ENCODE data around the gene ZNF335.

ZNF335 gene

DNA sequence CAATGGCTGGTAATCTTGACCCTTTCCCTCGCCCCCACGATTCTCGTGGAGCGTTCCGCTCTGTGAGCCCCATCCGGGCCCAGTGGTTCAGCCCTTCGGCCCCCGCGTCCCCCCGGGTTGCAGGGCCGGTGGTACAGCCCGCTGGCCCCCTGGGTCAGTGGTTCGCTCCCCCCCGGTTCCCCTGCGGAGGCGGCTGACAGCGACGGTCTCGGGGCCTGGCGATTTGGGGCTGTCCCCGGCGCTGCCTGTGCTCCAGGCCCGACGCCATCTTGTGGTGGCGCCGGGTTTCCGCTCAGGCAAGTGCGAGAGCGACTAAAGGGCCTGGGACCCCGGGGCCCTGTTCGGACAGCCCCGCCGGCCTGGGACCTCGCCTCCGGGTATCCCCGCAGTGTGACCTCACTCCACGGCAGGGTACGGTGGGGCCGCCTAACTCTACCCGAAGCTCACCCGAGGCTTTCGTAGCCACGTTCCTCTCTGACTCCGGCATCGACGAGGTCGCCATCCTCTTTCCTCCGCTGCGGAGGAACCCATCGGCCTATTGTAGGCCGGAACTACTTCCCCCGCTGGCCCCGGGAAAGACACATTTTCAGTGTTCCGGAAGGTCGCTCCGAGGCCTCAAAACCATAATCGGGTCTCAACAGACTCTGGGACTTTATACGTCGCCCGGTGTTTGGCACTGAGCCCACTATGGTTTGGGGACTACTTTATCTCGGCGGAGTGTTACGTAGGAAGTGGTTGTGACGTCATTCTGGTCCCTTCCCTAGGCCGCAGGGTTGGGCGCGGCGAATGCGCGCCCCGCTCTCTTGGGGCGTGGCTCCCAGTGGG lies at the start of gene ZNF335:
TSS of gene ZNF335 (minus strand) at position 529 of the 825 bp plus-strand sequence. CDS start 793 bp downstream, outside the sequence.
- DNase-seq = peak; percentile 96 to 97

DNA sequence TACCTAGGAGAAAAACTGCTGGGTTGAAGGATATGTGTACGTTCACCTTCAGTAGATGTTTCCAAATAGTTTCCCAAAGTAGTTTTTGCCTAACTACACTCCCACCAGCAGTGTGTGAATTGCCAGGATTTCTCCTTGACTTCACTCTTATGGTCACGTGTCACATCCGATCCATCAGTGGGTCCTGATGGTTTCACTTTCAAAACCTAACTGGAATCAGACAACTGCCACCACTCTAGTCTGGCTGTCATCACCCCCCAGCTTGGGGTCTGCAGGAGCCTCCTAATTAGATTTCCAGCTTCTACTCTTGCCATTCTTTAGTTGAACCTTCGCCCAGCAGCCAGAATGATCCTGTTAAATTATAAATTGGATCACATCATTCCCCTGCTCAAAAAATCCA lies 48.6 kb upstream of the ZNF335 start:
- DNase-seq = no peak

- no peak for DNase-seq
Observed at GRCh38 chr20:46018611-46019010, 46.6 kb upstream of the ZNF335 start.

DNA sequence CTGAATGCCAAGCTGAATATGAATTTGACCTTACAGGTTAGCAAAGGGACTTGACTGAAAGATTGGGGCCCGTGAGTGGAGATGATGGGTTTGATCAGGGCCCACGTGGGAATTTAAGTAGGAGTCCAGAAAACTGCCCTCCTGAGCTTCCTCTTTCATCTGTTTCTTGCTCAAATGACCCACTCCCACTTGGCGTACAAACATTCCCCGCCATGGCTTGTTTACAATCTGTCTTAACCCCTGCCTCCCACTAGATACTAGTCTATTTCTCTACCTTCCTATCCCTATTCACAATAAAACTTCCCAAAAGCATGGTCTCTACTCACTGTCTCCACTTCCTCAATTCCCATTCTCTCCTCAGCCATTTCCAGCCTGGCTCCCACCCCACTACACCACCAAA lies 46.1 kb upstream of the ZNF335 start:
- no peak for DNase-seq

GRCh38 chr20:46017272-46017671 lies 45.3 kb upstream of the ZNF335 start:
- DNase-seq = no peak

- no peak for DNase-seq
Observed at GRCh38 chr20:46014517-46015396, 42.8 kb upstream of the ZNF335 start.

DNA sequence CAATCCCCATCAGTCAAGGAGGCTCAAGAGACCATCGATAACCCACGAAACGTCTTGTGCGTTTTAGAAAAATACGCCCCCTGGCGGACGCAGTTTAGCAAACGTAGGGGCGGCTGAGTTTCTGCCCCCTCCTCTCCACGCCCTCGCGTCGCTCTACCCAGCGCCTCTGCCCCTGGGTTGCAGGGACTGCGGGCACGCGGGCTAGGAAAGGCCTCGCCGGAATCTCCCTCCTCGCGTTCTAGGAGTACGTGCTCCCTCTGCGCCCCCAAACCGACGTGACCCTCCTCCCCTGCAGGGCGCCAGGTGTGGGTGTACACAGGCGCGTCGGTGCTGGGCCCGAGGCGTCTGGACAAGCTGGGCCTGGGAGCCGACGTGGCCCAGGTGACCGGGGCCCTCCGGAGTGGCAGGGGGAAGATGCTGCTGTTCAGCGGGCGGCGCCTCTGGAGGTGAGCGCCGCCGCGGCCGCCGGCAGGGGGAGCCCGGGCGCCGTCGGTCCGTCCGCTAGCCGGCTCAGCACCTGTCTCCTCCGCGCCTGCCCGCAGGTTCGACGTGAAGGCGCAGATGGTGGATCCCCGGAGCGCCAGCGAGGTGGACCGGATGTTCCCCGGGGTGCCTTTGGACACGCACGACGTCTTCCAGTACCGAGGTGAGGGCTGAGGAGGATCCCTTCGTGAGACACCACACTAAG lies 42.0 kb upstream of the ZNF335 start:
- DNase-seq = peak; percentile 22 to 56

GRCh38 chr20:46013322-46013828 lies 41.4 kb upstream of the ZNF335 start:
- no peak for DNase-seq

DNA sequence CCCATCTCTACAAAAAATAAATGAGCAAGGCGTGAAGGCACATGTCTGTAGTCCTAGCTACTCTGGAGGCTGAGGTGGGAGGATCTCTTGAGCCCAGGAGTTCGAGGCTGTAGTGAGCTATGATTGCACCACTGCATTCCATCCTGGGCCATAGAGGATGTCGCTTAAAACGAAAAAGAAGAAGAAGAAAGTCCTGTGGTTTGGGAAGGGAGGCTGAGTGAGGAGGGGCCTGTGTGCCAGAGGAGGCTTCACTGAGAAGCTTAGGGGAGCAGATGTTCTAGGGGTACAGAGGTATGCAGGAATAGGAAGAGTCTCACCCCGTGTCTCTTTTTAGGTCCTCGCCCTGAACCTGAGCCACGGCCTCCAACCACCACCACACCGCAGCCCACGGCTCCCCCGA lies 40.9 kb upstream of the ZNF335 start:
- DNase-seq = no peak

GRCh38 chr20:46011631-46012482 lies 39.9 kb upstream of the ZNF335 start:
- peak in 1 of 2 experiments; percentile 52 for DNase-seq

GRCh38 chr20:46010491-46011391 lies 38.7 kb upstream of the ZNF335 start:
- no peak for DNase-seq

- no peak for DNase-seq
Observed at GRCh38 chr20:46009816-46010215, 37.8 kb upstream of the ZNF335 start.

- DNase-seq = no peak
Observed at GRCh38 chr20:46007671-46008070, 35.7 kb upstream of the ZNF335 start.

- no peak for DNase-seq
Observed at GRCh38 chr20:46006964-46007363, 35.0 kb upstream of the ZNF335 start.

- DNase-seq = no peak
Observed at GRCh38 chr20:46006022-46006705, 34.2 kb upstream of the ZNF335 start.

DNA sequence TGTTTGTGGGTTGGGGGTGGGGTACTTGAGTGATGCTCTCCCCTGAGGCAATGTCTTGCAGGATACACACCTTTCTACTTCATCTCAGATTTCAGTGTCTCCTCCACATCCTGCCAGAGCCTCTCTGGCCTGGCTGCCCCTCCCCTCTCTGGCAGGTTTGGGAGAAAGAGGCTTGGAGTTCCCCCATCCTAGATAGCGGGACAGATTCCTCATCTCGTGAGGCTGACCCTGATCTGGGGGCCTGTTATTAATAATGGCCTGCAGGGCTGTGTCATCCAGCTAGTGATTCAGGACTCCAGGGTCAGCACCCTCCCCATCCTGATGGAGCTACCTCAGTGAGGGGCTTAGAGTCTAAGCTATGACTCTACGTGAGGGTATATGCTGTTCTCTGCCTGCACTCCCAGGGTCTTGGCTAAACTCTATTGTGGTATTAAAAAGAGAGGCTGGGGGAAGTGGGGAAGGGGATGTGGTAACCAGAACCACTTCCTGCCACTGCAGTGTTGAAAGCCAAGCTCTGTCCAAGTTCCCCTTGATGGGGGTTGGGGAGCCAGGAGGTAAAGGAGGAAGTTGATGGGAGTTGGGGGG lies 33.0 kb upstream of the ZNF335 start:
- DNase-seq = no peak

- DNase-seq = no peak
Observed at GRCh38 chr20:46004187-46004586, 32.2 kb upstream of the ZNF335 start.

DNA sequence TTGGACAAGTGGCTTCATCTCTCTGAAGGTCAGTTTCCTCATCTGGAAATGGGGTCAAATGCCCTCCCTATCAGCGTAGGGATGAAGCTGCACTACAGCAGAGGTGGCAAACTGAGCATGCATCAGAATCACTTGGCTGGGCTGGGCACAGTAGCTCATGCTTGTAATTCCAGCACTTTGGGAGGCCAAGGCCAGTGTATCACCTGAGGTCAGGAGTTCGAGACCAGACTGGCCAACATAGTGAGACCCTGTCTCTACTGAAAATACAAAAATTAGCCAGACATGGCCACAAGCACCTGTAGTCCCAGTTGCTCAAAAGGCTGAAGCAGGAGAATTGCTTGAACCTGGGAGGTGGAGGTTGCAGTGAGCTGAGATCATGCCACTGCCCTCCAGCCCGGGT lies 30.0 kb upstream of the ZNF335 start:
- no peak for DNase-seq

DNA sequence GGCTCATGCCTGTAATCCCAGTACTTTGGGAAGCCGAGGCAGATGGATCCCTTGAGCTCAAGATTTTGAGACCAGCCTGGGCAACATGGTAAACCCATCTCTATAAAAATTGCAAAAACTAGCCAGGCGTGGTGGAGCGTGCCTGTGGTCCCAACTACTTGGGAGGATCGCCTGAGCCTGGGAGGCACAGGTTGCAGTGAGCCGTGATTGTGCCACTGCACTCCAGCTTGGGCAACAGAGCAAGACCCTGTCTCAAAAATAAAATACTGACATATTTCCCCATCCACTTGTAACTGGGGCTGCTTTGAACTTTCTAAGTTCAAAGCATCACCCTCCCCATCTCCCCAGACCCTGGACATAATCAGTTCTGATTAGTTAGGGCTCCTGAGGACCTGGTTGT lies 29.5 kb upstream of the ZNF335 start:
- DNase-seq = no peak
